ENCODE results near the gene TRIM71. TPM values are rescaled to one million over a fixed set of nuclear protein-coding genes. Genes with fewer than 3 reads are reported as not detected.
A peak's percentile ranks its signal among the peaks of the same experiment; 100 is the strongest.
"Not testable (repeated sequence)": the region's sequence is repeated elsewhere in the genome, so short reads cannot be mapped to it uniquely, and the experiment has no call there.

Gene TRIM71
- total RNA-seq, 2 donors from 2014 or later, result 0.03 TPM; not detected in 1

GRCh38 chr3:32897001-32897601, 79.3 kb downstream of the TRIM71 start:
- peaks cover 2% of the 10 kb centered on the region for H3K36me3 Mint-ChIP-seq (ENCODE audit: low read depth)
- H3K27ac Mint-ChIP-seq, result no peak overlapping the region
- H3K4me3 Mint-ChIP-seq, result no peak overlapping the region
- ATAC-seq, result no peak
- no peak for DNase-seq
- no peaks in the 10 kb centered on the region for H3K9me3 ChIP-seq (ENCODE audit: control insufficient read depth, low read length, poor library complexity, severe bottlenecking)
- H3K4me1 Mint-ChIP-seq, result no peaks in the 10 kb centered on the region
- peaks cover 55% of the 10 kb centered on the region for H3K27me3 Mint-ChIP-seq

- H3K4me1 Mint-ChIP-seq, result peaks cover 2% of the 10 kb centered on the region
- DNase-seq (no peak), ATAC-seq (no peak)
- no peaks in the 10 kb centered on the region for H3K9me3 ChIP-seq (ENCODE audit: control insufficient read depth, low read length, poor library complexity, severe bottlenecking)
- H3K27ac Mint-ChIP-seq, result no peak overlapping the region
- H3K4me3 Mint-ChIP-seq, result no peak overlapping the region
- peaks cover 46% of the 10 kb centered on the region for H3K27me3 Mint-ChIP-seq
- H3K36me3 Mint-ChIP-seq (ENCODE audit: low read depth), result peaks cover 2% of the 10 kb centered on the region
These were observed 80.3 kb downstream of the TRIM71 start for GRCh38 chr3:32897981-32898623.

- peaks cover 43% of the 10 kb centered on the region for H3K27me3 Mint-ChIP-seq
- H3K9me3 ChIP-seq (ENCODE audit: control insufficient read depth, low read length, poor library complexity, severe bottlenecking), result no peaks in the 10 kb centered on the region
These were observed 81.5 kb downstream of the TRIM71 start for GRCh38 chr3:32899265-32899664.

GRCh38 chr3:32901005-32901932, 83.5 kb downstream of the TRIM71 start:
- H3K27ac Mint-ChIP-seq, result no peak overlapping the region
- peaks cover 25% of the 10 kb centered on the region for H3K27me3 Mint-ChIP-seq
- ATAC-seq, result no peak
- H3K4me1 Mint-ChIP-seq, result peaks cover 2% of the 10 kb centered on the region
- peak overlapping the region; percentile 19 for H3K4me3 Mint-ChIP-seq
- peaks cover 2% of the 10 kb centered on the region for H3K36me3 Mint-ChIP-seq (ENCODE audit: low read depth)
- no peak for DNase-seq
- H3K9me3 ChIP-seq (ENCODE audit: control insufficient read depth, low read length, poor library complexity, severe bottlenecking), result no peaks in the 10 kb centered on the region

More at GRCh38 chr3:32899265-32899664, 81.5 kb downstream of the TRIM71 start:
- ATAC-seq (no peak), DNase-seq (no peak)
- no peak overlapping the region for H3K4me3 Mint-ChIP-seq
- peaks cover 2% of the 10 kb centered on the region for H3K36me3 Mint-ChIP-seq (ENCODE audit: low read depth)
- H3K27ac Mint-ChIP-seq, result no peak overlapping the region
- H3K4me1 Mint-ChIP-seq, result peaks cover 2% of the 10 kb centered on the region

- peak; percentile 76 for ATAC-seq
- H3K9me3 ChIP-seq (ENCODE audit: control insufficient read depth, low read length, poor library complexity, severe bottlenecking); H3K36me3 Mint-ChIP-seq (ENCODE audit: low read depth); H3K27ac Mint-ChIP-seq; H3K4me1 Mint-ChIP-seq: not testable (repeated sequence)
- Mint-ChIP-seq H3K27me3 (peaks cover 27% of the 10 kb centered on the region), H3K4me3 (peak overlapping the region; percentile 89)
- peak in 2 of 3 donors; percentile 11 to 17 for DNase-seq
These were observed 85.1 kb downstream of the TRIM71 start for GRCh38 chr3:32902887-32903371.

GRCh38 chr3:32903953-32904352, 86.2 kb downstream of the TRIM71 start:
- H3K27me3 Mint-ChIP-seq, result peaks cover 19% of the 10 kb centered on the region
- H3K36me3 Mint-ChIP-seq (ENCODE audit: low read depth), result no peaks in the 10 kb centered on the region
- H3K4me3 Mint-ChIP-seq, result no peak overlapping the region
- ATAC-seq, result no peak
- no peaks in the 10 kb centered on the region for H3K9me3 ChIP-seq (ENCODE audit: control insufficient read depth, low read length, poor library complexity, severe bottlenecking)
- H3K27ac Mint-ChIP-seq, result no peak overlapping the region
- DNase-seq, result no peak
- H3K4me1 Mint-ChIP-seq, result peaks cover 2% of the 10 kb centered on the region

GRCh38 chr3:32909999-32910398, 92.2 kb downstream of the TRIM71 start:
- ATAC-seq (no peak), DNase-seq (no peak)
- H3K27ac Mint-ChIP-seq, result no peak overlapping the region
- H3K4me1 Mint-ChIP-seq, result peaks cover 8% of the 10 kb centered on the region
- H3K4me3 Mint-ChIP-seq, result no peak overlapping the region
- H3K36me3 Mint-ChIP-seq (ENCODE audit: low read depth), result peaks cover 2% of the 10 kb centered on the region
- no peaks in the 10 kb centered on the region for H3K9me3 ChIP-seq (ENCODE audit: control insufficient read depth, low read length, poor library complexity, severe bottlenecking)
- peaks cover 6% of the 10 kb centered on the region for H3K27me3 Mint-ChIP-seq

- H3K4me3 Mint-ChIP-seq, result no peak overlapping the region
- DNase-seq (no peak), ATAC-seq (no peak)
- H3K4me1 Mint-ChIP-seq, result peaks cover 8% of the 10 kb centered on the region
- H3K27ac Mint-ChIP-seq, result no peak overlapping the region
- H3K36me3 Mint-ChIP-seq (ENCODE audit: low read depth), result peaks cover 2% of the 10 kb centered on the region
- H3K9me3 ChIP-seq (ENCODE audit: control insufficient read depth, low read length, poor library complexity, severe bottlenecking), result no peaks in the 10 kb centered on the region
- H3K27me3 Mint-ChIP-seq, result peaks cover 6% of the 10 kb centered on the region
These were observed 93.2 kb downstream of the TRIM71 start for GRCh38 chr3:32910954-32911353.

- Mint-ChIP-seq H3K27ac (no peak overlapping the region), H3K4me1 (peaks cover 8% of the 10 kb centered on the region), H3K4me3 (no peak overlapping the region), H3K36me3 (ENCODE audit: low read depth) (peaks cover 5% of the 10 kb centered on the region), H3K27me3 (peaks cover 6% of the 10 kb centered on the region)
- H3K9me3 ChIP-seq (ENCODE audit: control insufficient read depth, low read length, poor library complexity, severe bottlenecking), result no peaks in the 10 kb centered on the region
- ATAC-seq, result peak; percentile 61
- no peak for DNase-seq
These were observed 94.2 kb downstream of the TRIM71 start for GRCh38 chr3:32912046-32912445.

- peak overlapping the region; percentile 39 for H3K27ac Mint-ChIP-seq
- H3K4me1 Mint-ChIP-seq, result peaks cover 8% of the 10 kb centered on the region
- H3K9me3 ChIP-seq (ENCODE audit: control insufficient read depth, low read length, poor library complexity, severe bottlenecking), result no peaks in the 10 kb centered on the region
- H3K36me3 Mint-ChIP-seq (ENCODE audit: low read depth), result peaks cover 5% of the 10 kb centered on the region
- H3K4me3 Mint-ChIP-seq, result no peak overlapping the region
- DNase-seq (no peak), ATAC-seq (no peak)
- no peaks in the 10 kb centered on the region for H3K27me3 Mint-ChIP-seq
These were observed 96.1 kb downstream of the TRIM71 start for GRCh38 chr3:32913790-32914446.

- H3K36me3 Mint-ChIP-seq (ENCODE audit: low read depth), result peaks cover 3% of the 10 kb centered on the region
- DNase-seq, result no peak
- no peaks in the 10 kb centered on the region for H3K9me3 ChIP-seq (ENCODE audit: control insufficient read depth, low read length, poor library complexity, severe bottlenecking)
- no peak for ATAC-seq
- H3K27ac Mint-ChIP-seq, result no peak overlapping the region
- no peak overlapping the region for H3K4me3 Mint-ChIP-seq
- peaks cover 6% of the 10 kb centered on the region for H3K27me3 Mint-ChIP-seq
- H3K4me1 Mint-ChIP-seq, result no peaks in the 10 kb centered on the region
These were observed 102.1 kb downstream of the TRIM71 start for GRCh38 chr3:32919920-32920319.

- H3K4me1 Mint-ChIP-seq, result no peaks in the 10 kb centered on the region
- H3K9me3 ChIP-seq (ENCODE audit: control insufficient read depth, low read length, poor library complexity, severe bottlenecking), result no peaks in the 10 kb centered on the region
- no peaks in the 10 kb centered on the region for H3K36me3 Mint-ChIP-seq (ENCODE audit: low read depth)
- no peak overlapping the region for H3K27ac Mint-ChIP-seq
- no peak for ATAC-seq
- H3K27me3 Mint-ChIP-seq, result peaks cover 6% of the 10 kb centered on the region
- no peak overlapping the region for H3K4me3 Mint-ChIP-seq
- no peak for DNase-seq
These were observed 104.3 kb downstream of the TRIM71 start for GRCh38 chr3:32922078-32922477.

GRCh38 chr3:32930161-32930560, 112.4 kb downstream of the TRIM71 start:
- Mint-ChIP-seq H3K27ac (no peak overlapping the region), H3K4me3 (no peak overlapping the region), H3K36me3 (ENCODE audit: low read depth) (no peaks in the 10 kb centered on the region), H3K27me3 (peaks cover 14% of the 10 kb centered on the region), H3K4me1 (peaks cover 2% of the 10 kb centered on the region)
- no peaks in the 10 kb centered on the region for H3K9me3 ChIP-seq (ENCODE audit: control insufficient read depth, low read length, poor library complexity, severe bottlenecking)
- ATAC-seq, result no peak
- no peak for DNase-seq

All from T-helper 17 cell (primary cell).